IMR-90 (cell line): ENCODE measurements around the gene KCNT2. TPM values are rescaled to one million over a fixed set of nuclear protein-coding genes. Genes with fewer than 3 reads are reported as not detected.

Experiments
- ATAC-seq: fragments of 200-7000 bp; cut with Tn5 transposase; 2 replicates; pipeline ENCODE4 v1.9.1; 2020; ENCODE audit warnings: low read depth, mild to moderate bottlenecking, moderate library complexity
- BruUV-seq: library from RNA; stranded (reverse); fragments of 400-500 nt; replicated peaks from 2 replicates; lab custom pipeline; 2021; lab: Mats Ljungman, UMichigan
- CTCF ChIA-PET: fragments of 300-600 bp; formaldehyde crosslinking; extraction: SDS; loops from one replicate; lab custom pipeline; 2021; ENCODE audit warnings: antibody characterized with exemption; lab: Yijun Ruan, JAX
- POLR2A ChIA-PET: fragments of 300-600 bp; sonication (Branson Sonifier 250); formaldehyde crosslinking; loops from one replicate; lab custom pipeline; 2022; ENCODE audit warnings: antibody characterized with exemption; ENCODE audit not compliant: unreplicated experiment; lab: Charles Lee
- DNase-seq: peaks from one replicate; pipeline ENCODE4 v3.0.0; 2013
- H2AFZ ChIP-seq: replicated peaks from 2 replicates; pipeline ENCODE3; 2013; ENCODE audit warnings: low read length, mild to moderate bottlenecking; ENCODE audit not compliant: poor library complexity
- H2AK5ac ChIP-seq: 2 replicates; pipeline ENCODE4 v1.6.1; 2013; ENCODE audit warnings: low read depth, low read length, inconsistent platforms
- H2AK9ac ChIP-seq: replicated peaks from 2 replicates; pipeline ENCODE3; 2013; ENCODE audit warnings: mild to moderate bottlenecking, low read depth, low read length, moderate library complexity; ENCODE audit not compliant: poor library complexity
- H2BK120ac ChIP-seq: 2 replicates; pipeline ENCODE4 v1.6.1; 2013; ENCODE audit warnings: low read depth, low read length, inconsistent platforms
- H2BK15ac ChIP-seq: 3 replicates; pipeline ENCODE4 v1.6.1; 2013; ENCODE audit warnings: low read depth, low read length, inconsistent platforms
- H2BK20ac ChIP-seq: 2 replicates; pipeline ENCODE4 v1.6.1; 2013; ENCODE audit warnings: low read depth, mild to moderate bottlenecking, inconsistent platforms, low read length, moderate library complexity
- H2BK5ac ChIP-seq: 2 replicates; pipeline ENCODE4 v1.6.1; 2013; ENCODE audit warnings: mild to moderate bottlenecking, low read depth, low read length, inconsistent platforms; ENCODE audit not compliant: poor library complexity, severe bottlenecking
- H3K14ac ChIP-seq: replicated peaks from 2 replicates; pipeline ENCODE4 v1.6.1; 2013; ENCODE audit warnings: low read depth, low read length, inconsistent platforms
- H3K18ac ChIP-seq: 2 replicates; pipeline ENCODE4 v1.6.1; 2013; ENCODE audit warnings: low read depth, low read length, control low read depth
- H3K23ac ChIP-seq: 2 replicates; pipeline ENCODE4 v1.6.1; 2013; ENCODE audit warnings: low read depth, low read length, inconsistent platforms
- H3K27ac ChIP-seq: 2 replicates; pipeline ENCODE4 v1.5.1; 2013; ENCODE audit warnings: mild to moderate bottlenecking, control low read depth, low read length; ENCODE audit not compliant: insufficient read depth
- H3K27me3 ChIP-seq: 2 replicates; pipeline ENCODE4 v1.6.1; 2013; ENCODE audit warnings: low read length; ENCODE audit not compliant: control insufficient read depth, insufficient read depth
- H3K36me3 ChIP-seq: 2 replicates; pipeline ENCODE4 v1.6.1; 2013; ENCODE audit warnings: low read length, mixed read lengths; ENCODE audit not compliant: control insufficient read depth, insufficient read depth
- H3K4ac ChIP-seq: 2 replicates; pipeline ENCODE4 v1.6.1; 2013; ENCODE audit warnings: low read depth, low read length, inconsistent platforms
- H3K4me1 ChIP-seq: 2 replicates; pipeline ENCODE4 v1.6.1; 2013; ENCODE audit warnings: low read length, mixed read lengths; ENCODE audit not compliant: control insufficient read depth, insufficient read depth
- H3K4me2 ChIP-seq: 2 replicates; pipeline ENCODE4 v1.6.1; 2013; ENCODE audit warnings: low read depth, mild to moderate bottlenecking, control low read depth, low read length, moderate library complexity
- H3K4me3 ChIP-seq: 2 replicates; pipeline ENCODE4 v1.5.1; 2013; ENCODE audit warnings: low read depth, mild to moderate bottlenecking, control low read depth, low read length, moderate library complexity; ENCODE audit not compliant: insufficient read depth
- H3K56ac ChIP-seq: 2 replicates; pipeline ENCODE4 v1.6.1; 2013; ENCODE audit warnings: low read length, inconsistent platforms; ENCODE audit not compliant: insufficient read depth; ENCODE audit errors: extremely low read depth
- H3K79me1 ChIP-seq, 2 experiments: 2 replicates each; pipeline ENCODE4 v1.6.1; 2013; ENCODE audit warnings: low read length in 2 of 2, inconsistent platforms in 1 of 2, low read depth in 1 of 2
- H3K9ac ChIP-seq: 2 replicates; pipeline ENCODE4 v1.6.1; 2013; ENCODE audit warnings: low read depth, low read length, control low read depth
- H3K9me1 ChIP-seq: 2 replicates; pipeline ENCODE4 v1.6.1; 2013; ENCODE audit warnings: low read length, inconsistent platforms; ENCODE audit not compliant: insufficient read depth
- H3K9me3 ChIP-seq: 2 replicates; pipeline ENCODE4 v1.6.1; 2013; ENCODE audit warnings: low read length; ENCODE audit not compliant: control insufficient read depth, insufficient read depth
- H4K20me1 ChIP-seq: 2 replicates; pipeline ENCODE4 v1.6.1; 2013; ENCODE audit warnings: low read length, inconsistent platforms; ENCODE audit not compliant: insufficient read depth
- H4K5ac ChIP-seq: 2 replicates; pipeline ENCODE4 v1.6.1; 2013; ENCODE audit warnings: mild to moderate bottlenecking, low read depth, low read length, control low read depth
- H4K8ac ChIP-seq, 2 experiments: 2 replicates each; pipeline ENCODE4 v1.6.1; 2013; ENCODE audit warnings: low read depth in 2 of 2, low read length in 2 of 2, control low read depth in 1 of 2, inconsistent platforms in 1 of 2
- H4K91ac ChIP-seq: 2 replicates; pipeline ENCODE4 v1.6.1; 2013; ENCODE audit warnings: low read depth, low read length, inconsistent platforms; ENCODE audit not compliant: insufficient read depth
- BHLHE40 ChIP-seq: fragments of 150-350 bp; IDR thresholded peaks from 2 replicates; pipeline ENCODE4 v1.6.1; 2016; ENCODE audit warnings: mild to moderate bottlenecking, low read depth, low read length
- CEBPB ChIP-seq: IDR thresholded peaks from 2 replicates; pipeline ENCODE4 v1.6.1; 2012; ENCODE audit warnings: low read depth, low read length, improper control_type of control experiment
- CHD1 ChIP-seq: IDR thresholded peaks from 2 replicates; pipeline ENCODE4 v1.6.1; 2012; ENCODE audit warnings: low read depth, low read length, improper control_type of control experiment
- FOS ChIP-seq: fragments of 150-350 bp; IDR thresholded peaks from 2 replicates; pipeline ENCODE4 v1.6.1; 2016; ENCODE audit warnings: low read depth, low read length
- MAFK ChIP-seq: IDR thresholded peaks from 2 replicates; pipeline ENCODE4 v1.6.1; 2012; ENCODE audit warnings: low read depth, low read length, improper control_type of control experiment
- MAZ ChIP-seq: IDR thresholded peaks from 2 replicates; pipeline ENCODE4 v1.6.1; 2012; ENCODE audit warnings: low read depth, mild to moderate bottlenecking, low read length, improper control_type of control experiment, moderate library complexity, borderline replicate concordance
- MXI1 ChIP-seq: IDR thresholded peaks from 2 replicates; pipeline ENCODE4 v1.6.1; 2012; ENCODE audit warnings: low read depth, mild to moderate bottlenecking, low read length, moderate library complexity, borderline replicate concordance
- NFE2L2 ChIP-seq: fragments of 150-350 bp; IDR thresholded peaks from 2 replicates; pipeline ENCODE4 v1.6.1; 2016; ENCODE audit warnings: low read depth, mild to moderate bottlenecking, low read length
- POLR2A ChIP-seq: IDR thresholded peaks from 2 replicates; pipeline ENCODE4 v1.6.1; 2012; ENCODE audit warnings: mild to moderate bottlenecking, low read depth, low read length
- RAD21 ChIP-seq: IDR thresholded peaks from 2 replicates; pipeline ENCODE4 v1.6.1; 2012; ENCODE audit warnings: low read length, improper control_type of control experiment
- RCOR1 ChIP-seq: IDR thresholded peaks from 2 replicates; pipeline ENCODE4 v1.6.1; 2012; ENCODE audit warnings: mild to moderate bottlenecking, low read length, improper control_type of control experiment; ENCODE audit not compliant: insufficient replicate concordance
- RFX5 ChIP-seq: IDR thresholded peaks from 2 replicates; pipeline ENCODE4 v1.8.0; 2012; ENCODE audit warnings: low read depth, mild to moderate bottlenecking, low read length, moderate library complexity
- SMC3 ChIP-seq: fragments of 150-350 bp; IDR thresholded peaks from 2 replicates; pipeline ENCODE4 v1.6.1; 2016; ENCODE audit warnings: low read depth, mild to moderate bottlenecking, antibody characterized with exemption, low read length, moderate library complexity
- WGBS, 2 experiments: methylation state at CpG; one replicate each; pipeline versions ENCODE4 v1.1.5 to v1.1.7; 2013; ENCODE audit warnings: missing lambda C conversion rate in 2 of 2; ENCODE audit not compliant: insufficient read length in 1 of 2; ENCODE audit errors: extremely low coverage in 2 of 2; 5-methylcytosine and 5-hydroxymethylcytosine counted together
- dilution Hi-C: fragments of 300-500 bp; cut with HindIII; formaldehyde crosslinking; loops from one replicate; pipeline ENCODE4 v1.14.3; 2018; ENCODE audit warnings: low sequenced_read_pairs; ENCODE audit not compliant: unreplicated experiment
- in situ Hi-C: fragments of 300-500 bp; cut with MboI; formaldehyde crosslinking; loops from 3 replicates; pipeline ENCODE4 v1.14.3; 2019; ENCODE audit warnings: low sequenced_read_pairs, inconsistent platforms, mixed read lengths
- intact Hi-C: fragments of 100-400 bp; cut with micrococcal nuclease; formaldehyde crosslinking; loops from 2 replicates; pipeline ENCODE4 v1.10.0; 2022
- polyA plus RNA-seq, 3 experiments: library from polyadenylated mRNA; depleted of rRNA; stranded (reverse); fragments of >200 nt; gene quantifications; 2 replicates each; pipeline ENCODE4 v1.2.3, GENCODE V29; 2012; ENCODE audit warnings: low replicate concordance in 1 of 3
- total RNA-seq: library from RNA; depleted of rRNA; stranded (reverse); fragments of >200 nt; gene quantifications from 2 replicates; pipeline ENCODE4 v1.2.3, GENCODE V29; 2012
- TF ChIP-seq, protein P1 (sequence below): fragments of 150-350 bp; IDR thresholded peaks from 2 replicates; pipeline ENCODE4 v1.6.1; 2017; ENCODE audit warnings: mild to moderate bottlenecking, antibody characterized with exemption, low read length, low read depth
- TF ChIP-seq, protein P2 (sequence below): conservative IDR thresholded peaks from 2 replicates; pipeline ENCODE4 v1.5.1; 2012; ENCODE audit warnings: mild to moderate bottlenecking, low read depth, low read length, improper control_type of control experiment
- TF ChIP-seq, protein P3 (sequence below): fragments of 150-350 bp; IDR thresholded peaks from 2 replicates; pipeline ENCODE4 v1.6.1; 2016; ENCODE audit warnings: low read depth, mild to moderate bottlenecking, low read length, moderate library complexity, borderline replicate concordance

Gene KCNT2
- total and polyA plus RNA-seq, 2 of the 4 experiments (the other 2 are of a cell fraction): 0.22 to 0.72 TPM

DNA sequence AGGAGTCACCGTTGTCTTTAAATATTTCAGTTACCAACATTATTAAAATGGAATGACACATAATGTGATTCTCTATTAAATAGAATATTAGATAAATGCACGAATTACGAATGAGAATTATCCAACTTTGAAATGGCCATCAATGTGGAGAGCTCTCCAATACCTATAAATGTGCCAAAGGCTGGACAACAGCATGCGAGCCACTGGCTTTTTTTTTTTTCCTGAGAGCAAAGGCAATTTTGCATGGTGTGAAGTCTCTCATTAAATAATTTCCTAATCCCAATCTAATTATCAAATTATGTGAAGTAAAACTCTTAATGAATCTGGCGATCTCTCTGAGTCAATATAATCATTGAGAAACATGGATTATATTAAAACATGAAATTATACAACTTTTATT is 113.5 kb downstream of the KCNT2 start:
- CTCF ChIA-PET: no interaction called here
- TF ChIP-seq POLR2A: no peak
- TF ChIP-seq MAFK: no peak
- TF ChIP-seq RFX5: no peak
- no peak for TF ChIP-seq FOS
- no peak for TF ChIP-seq BHLHE40
- no peak for TF ChIP-seq CEBPB
- no peak for TF ChIP-seq SMC3
- TF ChIP-seq, protein P1, sequence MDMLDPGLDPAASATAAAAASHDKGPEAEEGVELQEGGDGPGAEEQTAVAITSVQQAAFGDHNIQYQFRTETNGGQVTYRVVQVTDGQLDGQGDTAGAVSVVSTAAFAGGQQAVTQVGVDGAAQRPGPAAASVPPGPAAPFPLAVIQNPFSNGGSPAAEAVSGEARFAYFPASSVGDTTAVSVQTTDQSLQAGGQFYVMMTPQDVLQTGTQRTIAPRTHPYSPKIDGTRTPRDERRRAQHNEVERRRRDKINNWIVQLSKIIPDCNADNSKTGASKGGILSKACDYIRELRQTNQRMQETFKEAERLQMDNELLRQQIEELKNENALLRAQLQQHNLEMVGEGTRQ: no peak
- TF ChIP-seq RAD21: no peak
- no peak for TF ChIP-seq MXI1
- no peak for TF ChIP-seq RCOR1
- TF ChIP-seq, protein P2, sequence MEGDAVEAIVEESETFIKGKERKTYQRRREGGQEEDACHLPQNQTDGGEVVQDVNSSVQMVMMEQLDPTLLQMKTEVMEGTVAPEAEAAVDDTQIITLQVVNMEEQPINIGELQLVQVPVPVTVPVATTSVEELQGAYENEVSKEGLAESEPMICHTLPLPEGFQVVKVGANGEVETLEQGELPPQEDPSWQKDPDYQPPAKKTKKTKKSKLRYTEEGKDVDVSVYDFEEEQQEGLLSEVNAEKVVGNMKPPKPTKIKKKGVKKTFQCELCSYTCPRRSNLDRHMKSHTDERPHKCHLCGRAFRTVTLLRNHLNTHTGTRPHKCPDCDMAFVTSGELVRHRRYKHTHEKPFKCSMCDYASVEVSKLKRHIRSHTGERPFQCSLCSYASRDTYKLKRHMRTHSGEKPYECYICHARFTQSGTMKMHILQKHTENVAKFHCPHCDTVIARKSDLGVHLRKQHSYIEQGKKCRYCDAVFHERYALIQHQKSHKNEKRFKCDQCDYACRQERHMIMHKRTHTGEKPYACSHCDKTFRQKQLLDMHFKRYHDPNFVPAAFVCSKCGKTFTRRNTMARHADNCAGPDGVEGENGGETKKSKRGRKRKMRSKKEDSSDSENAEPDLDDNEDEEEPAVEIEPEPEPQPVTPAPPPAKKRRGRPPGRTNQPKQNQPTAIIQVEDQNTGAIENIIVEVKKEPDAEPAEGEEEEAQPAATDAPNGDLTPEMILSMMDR: no peak
- TF ChIP-seq MAZ: no peak
- no peak for TF ChIP-seq NFE2L2
- TF ChIP-seq CHD1: no peak
- TF ChIP-seq, protein P3, sequence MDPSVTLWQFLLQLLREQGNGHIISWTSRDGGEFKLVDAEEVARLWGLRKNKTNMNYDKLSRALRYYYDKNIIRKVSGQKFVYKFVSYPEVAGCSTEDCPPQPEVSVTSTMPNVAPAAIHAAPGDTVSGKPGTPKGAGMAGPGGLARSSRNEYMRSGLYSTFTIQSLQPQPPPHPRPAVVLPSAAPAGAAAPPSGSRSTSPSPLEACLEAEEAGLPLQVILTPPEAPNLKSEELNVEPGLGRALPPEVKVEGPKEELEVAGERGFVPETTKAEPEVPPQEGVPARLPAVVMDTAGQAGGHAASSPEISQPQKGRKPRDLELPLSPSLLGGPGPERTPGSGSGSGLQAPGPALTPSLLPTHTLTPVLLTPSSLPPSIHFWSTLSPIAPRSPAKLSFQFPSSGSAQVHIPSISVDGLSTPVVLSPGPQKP: no peak

More for the DNA sequence above, 113.5 kb downstream of the KCNT2 start:
- dilution Hi-C loops: no loop called here
- H4K8ac ChIP-seq: no peak overlapping the region
- no peaks in the 10 kb centered on the region for H3K27me3 ChIP-seq
- POLR2A ChIA-PET: no interaction called here
- WGBS, 2 experiments: no CpG with 5 or more reads among the region's 5 CpGs
- H3K9ac ChIP-seq: no peak overlapping the region
- H3K4me3 ChIP-seq: no peak overlapping the region
- no peak overlapping the region for H3K4ac ChIP-seq
- intact Hi-C loops: no loop called here
- no peak overlapping the region for H2BK5ac ChIP-seq
- H3K18ac ChIP-seq: no peak overlapping the region
- in situ Hi-C loops: no loop called here
- H3K9me1 ChIP-seq: no peaks in the 10 kb centered on the region
- no peak overlapping the region for H4K5ac ChIP-seq
- no peak overlapping the region for H3K4me2 ChIP-seq
- H3K27ac ChIP-seq: no peak overlapping the region
- DNase-seq (no peak), ATAC-seq (no peak)
- BruUV-seq: no TSS peak
- no peak overlapping the region for H2BK15ac ChIP-seq
- no peaks in the 10 kb centered on the region for H4K20me1 ChIP-seq
- H2BK120ac ChIP-seq: no peak overlapping the region
- no peaks in the 10 kb centered on the region for H3K9me3 ChIP-seq
- H2AK9ac ChIP-seq: no peak overlapping the region
- H2AK5ac ChIP-seq: no peak overlapping the region
- H3K56ac ChIP-seq: no peak overlapping the region
- no peaks in the 10 kb centered on the region for H3K79me1 ChIP-seq
- no peak overlapping the region for H4K91ac ChIP-seq
- no peak overlapping the region for H3K14ac ChIP-seq
- H2BK20ac ChIP-seq: no peak overlapping the region
- H3K23ac ChIP-seq: no peak overlapping the region
- no peaks in the 10 kb centered on the region for H3K36me3 ChIP-seq
- no peaks in the 10 kb centered on the region for H3K4me1 ChIP-seq
- H2AFZ ChIP-seq: no peak overlapping the region
